Pons (tissue), 1 donor: ENCODE measurements around the gene MARCHF10.
"Not testable (repeated sequence)": the region's sequence is repeated elsewhere in the genome, so short reads cannot be mapped to it uniquely, and the experiment has no call there.

Experiments used
- DNase-seq: peaks from one replicate; pipeline ENCODE4 v3.0.0-alpha.2; 2016; ENCODE audit warnings: low spot score

MARCHF10 gene

GRCh38 chr17:62790564-62790986 is 17.5 kb downstream of the MARCHF10 start:
- no peak for DNase-seq

GRCh38 chr17:62787366-62787765 is 20.7 kb downstream of the MARCHF10 start:
- no peak for DNase-seq

GRCh38 chr17:62786646-62787045 is 21.5 kb downstream of the MARCHF10 start:
- no peak for DNase-seq

GRCh38 chr17:62785983-62786382 is 22.1 kb downstream of the MARCHF10 start:
- not testable (repeated sequence) for DNase-seq

- DNase-seq = no peak
These were observed 25.3 kb downstream of the MARCHF10 start for GRCh38 chr17:62782730-62783270.

- no peak for DNase-seq
These were observed 26.3 kb downstream of the MARCHF10 start for GRCh38 chr17:62781831-62782251.

GRCh38 chr17:62781356-62781755 is 26.8 kb downstream of the MARCHF10 start:
- DNase-seq = no peak

GRCh38 chr17:62780951-62781350 is 27.2 kb downstream of the MARCHF10 start:
- DNase-seq = no peak

GRCh38 chr17:62780269-62780668 is 27.8 kb downstream of the MARCHF10 start:
- no peak for DNase-seq

GRCh38 chr17:62778990-62779681 is 29.0 kb downstream of the MARCHF10 start:
- DNase-seq = no peak

GRCh38 chr17:62775876-62776275 is 32.2 kb downstream of the MARCHF10 start:
- DNase-seq = no peak

GRCh38 chr17:62774338-62774737 is 33.8 kb downstream of the MARCHF10 start:
- no peak for DNase-seq

- no peak for DNase-seq
These were observed 40.1 kb downstream of the MARCHF10 start for GRCh38 chr17:62767997-62768396.

- no peak for DNase-seq
These were observed 42.8 kb downstream of the MARCHF10 start for GRCh38 chr17:62765351-62765750.

- no peak for DNase-seq
These were observed 44.1 kb downstream of the MARCHF10 start for GRCh38 chr17:62763891-62764600.

GRCh38 chr17:62761884-62762283 is 46.2 kb downstream of the MARCHF10 start:
- DNase-seq = no peak

- DNase-seq = no peak
These were observed 47.2 kb downstream of the MARCHF10 start for GRCh38 chr17:62760945-62761267.

- DNase-seq = no peak
These were observed 47.8 kb downstream of the MARCHF10 start for GRCh38 chr17:62760059-62760944.

- DNase-seq = no peak
These were observed 50.6 kb downstream of the MARCHF10 start for GRCh38 chr17:62757500-62757951.

- no peak for DNase-seq
These were observed 51.9 kb downstream of the MARCHF10 start for GRCh38 chr17:62756198-62756597.

GRCh38 chr17:62755141-62755851 is 52.8 kb downstream of the MARCHF10 start:
- DNase-seq = no peak

- no peak for DNase-seq
These were observed 53.5 kb downstream of the MARCHF10 start for GRCh38 chr17:62754631-62755030.
